Endothelial cell of umbilical vein (primary cell): Measurements from ENCODE around the gene HIVEP3. TPM values are rescaled to one million over a fixed set of nuclear protein-coding genes. Genes with fewer than 3 reads are reported as not detected.

Source experiments
- BruUV-seq: library from RNA; stranded (reverse); fragments of 400-500 nt; replicated peaks from 2 replicates; lab custom pipeline; 2021; lab: Mats Ljungman, UMichigan
- CTCF ChIA-PET: fragments of 300-600, 350-600 bp; sonication (Branson Sonifier 250); formaldehyde crosslinking; loops from one replicate; lab custom pipeline; 2021; ENCODE audit warnings: antibody characterized with exemption, inconsistent platforms; lab: Charles Lee
- POLR2A ChIA-PET: fragments of 300-600, 350-600 bp; sonication (Branson Sonifier 250); formaldehyde crosslinking; loops from one replicate; lab custom pipeline; 2021; ENCODE audit warnings: antibody characterized with exemption, inconsistent platforms; lab: Charles Lee
- DNase-seq: peaks from one replicate; pipeline ENCODE4 v3.0.0-alpha.2; 2011; ENCODE audit warnings: low read depth, low spot score
- FAIRE-seq: peaks from 2 replicates; lab custom pipeline; 2011; peaks lifted over from hg19 to GRCh38; lab: Jason Lieb, UNC
- H2AFZ ChIP-seq: 2 replicates; pipeline ENCODE4 v1.6.0; 2012; ENCODE audit warnings: low read depth, low read length, control low read depth, inconsistent platforms
- H3K27ac ChIP-seq: 2 replicates; pipeline ENCODE4 v1.5.1; 2011; ENCODE audit warnings: low read depth, mild to moderate bottlenecking, control low read depth, low read length, moderate library complexity; ENCODE audit not compliant: insufficient read depth
- H3K27me3 ChIP-seq, 2 experiments: 2 replicates each; pipeline versions ENCODE4 v1.6.0 to v1.6.1; 2011; ENCODE audit warnings: low read length in 2 of 2, mixed read lengths in 1 of 2; ENCODE audit not compliant: control insufficient read depth in 2 of 2, insufficient read depth in 2 of 2
- H3K36me3 ChIP-seq, 2 experiments: 2 replicates in 1 of 2; 3 replicates in 1 of 2; pipeline ENCODE4 v1.5.1; 2011; ENCODE audit warnings: low read length in 2 of 2, mild to moderate bottlenecking in 1 of 2, moderate library complexity in 1 of 2; ENCODE audit not compliant: control insufficient read depth in 2 of 2, insufficient read depth in 2 of 2; ENCODE audit errors: extremely low read depth in 1 of 2
- H3K4me1 ChIP-seq: 3 replicates; pipeline ENCODE4 v1.5.1; 2011; ENCODE audit warnings: mild to moderate bottlenecking, low read length; ENCODE audit not compliant: control insufficient read depth, insufficient read depth; ENCODE audit errors: extremely low read depth
- H3K4me2 ChIP-seq: 2 replicates; pipeline ENCODE4 v1.6.1; 2011; ENCODE audit warnings: low read length, control low read depth, mixed read lengths; ENCODE audit not compliant: insufficient read depth
- H3K4me3 ChIP-seq, 3 experiments: fragments of 200-600 bp in 1 of 3; sonication (generic), shearing (Covaris generic) in 1 of 3; replicated peaks in 1 of 3; 2 replicates each; pipeline ENCODE4 v1.5.1; 2011 to 2016; ENCODE audit warnings: control low read depth in 3 of 3, low read length in 3 of 3, mild to moderate bottlenecking in 2 of 3, inconsistent platforms in 1 of 3, low read depth in 1 of 3, moderate library complexity in 1 of 3; ENCODE audit not compliant: insufficient read depth in 1 of 3
- H3K79me2 ChIP-seq: 2 replicates; pipeline ENCODE4 v1.6.0; 2012; ENCODE audit warnings: low read length, inconsistent platforms; ENCODE audit not compliant: control insufficient read depth, insufficient read depth
- H3K9ac ChIP-seq: replicated peaks from 2 replicates; pipeline ENCODE3; 2011; ENCODE audit warnings: low read length, control low read depth; ENCODE audit not compliant: insufficient read depth; ENCODE audit errors: extremely low read depth
- H3K9me1 ChIP-seq: replicated peaks from 3 replicates; pipeline ENCODE4 v1.6.0; 2011; ENCODE audit warnings: mild to moderate bottlenecking, low read length; ENCODE audit not compliant: control insufficient read depth, insufficient read depth; ENCODE audit errors: extremely low read depth
- H3K9me3 ChIP-seq: replicated peaks from 2 replicates; pipeline ENCODE4 v1.5.1; 2012; ENCODE audit warnings: low read length, inconsistent platforms; ENCODE audit not compliant: control insufficient read depth, insufficient read depth
- H4K20me1 ChIP-seq: replicated peaks from 2 replicates; pipeline ENCODE3; 2011; ENCODE audit warnings: mild to moderate bottlenecking, low read length; ENCODE audit not compliant: control insufficient read depth, insufficient read depth; ENCODE audit errors: extremely low read depth
- CTCF ChIP-seq, 2 donors: IDR thresholded peaks; 1 replicate in 1 of 2; 2 replicates in 1 of 2; pipeline ENCODE4 v1.5.1; 2011; ENCODE audit warnings: low read length in 2 of 2, mild to moderate bottlenecking in 2 of 2, moderate library complexity in 2 of 2, control low read depth in 1 of 2, inconsistent platforms in 1 of 2, low read depth in 1 of 2; ENCODE audit not compliant: insufficient read depth in 1 of 2; ENCODE audit errors: extremely low read depth in 1 of 2
- EZH2 ChIP-seq: IDR thresholded peaks from 2 replicates; pipeline ENCODE4 v1.6.1; 2012; ENCODE audit warnings: borderline replicate concordance, low read depth, mild to moderate bottlenecking, moderate library complexity, low read length, inconsistent platforms; ENCODE audit not compliant: severe bottlenecking
- FOS ChIP-seq: IDR thresholded peaks from 2 replicates; pipeline ENCODE4 v1.6.1; 2011; ENCODE audit warnings: mild to moderate bottlenecking, low read length, moderate library complexity, borderline replicate concordance; ENCODE audit not compliant: insufficient read depth
- GATA2 ChIP-seq: IDR thresholded peaks from 2 replicates; pipeline ENCODE4 v1.7.0; 2011; ENCODE audit warnings: low read depth, mild to moderate bottlenecking, moderate library complexity, mixed read lengths, low read length; ENCODE audit not compliant: insufficient read length, insufficient read depth
- JUN ChIP-seq: IDR thresholded peaks from 2 replicates; pipeline ENCODE4 v1.6.1; 2011; ENCODE audit warnings: borderline replicate concordance, low read depth; ENCODE audit not compliant: insufficient read length, insufficient read depth
- MAX ChIP-seq: IDR thresholded peaks from 2 replicates; pipeline ENCODE4 v1.6.1; 2011; ENCODE audit not compliant: insufficient read depth, insufficient read length
- MYC ChIP-seq: IDR thresholded peaks from one replicate; pipeline ENCODE4 v1.6.1; 2011; ENCODE audit warnings: mild to moderate bottlenecking, low read depth, low read length
- POLR2A ChIP-seq: IDR thresholded peaks from 2 replicates; pipeline ENCODE4 v1.6.1; 2012; ENCODE audit warnings: low read depth, mild to moderate bottlenecking, control low read depth, low read length
- POLR2AphosphoS5 ChIP-seq: IDR thresholded peaks from 2 replicates; pipeline ENCODE4 v1.6.1; 2012; ENCODE audit warnings: low read depth, mild to moderate bottlenecking, control low read depth, low read length, moderate library complexity; ENCODE audit not compliant: insufficient read depth
- dilution Hi-C: fragments of 300-500 bp; cut with MboI; formaldehyde crosslinking; loops from one replicate; pipeline ENCODE4 v1.15.0; 2019; ENCODE audit warnings: low sequenced_read_pairs; ENCODE audit not compliant: extremely low pct_ligation_motif_present
- intact Hi-C: fragments of 100-400 bp; cut with micrococcal nuclease; formaldehyde crosslinking; loops from one replicate; pipeline ENCODE4 v1.10.0; 2022
- polyA plus RNA-seq, 4 experiments: library from polyadenylated mRNA; depleted of rRNA in 3 of 4; stranded (reverse) in 3 of 4; unstranded in 1 of 4; fragments of >200 nt; gene quantifications; 2 replicates each; pipeline versions ENCODE4 v1.2.1 to v1.2.3, GENCODE V29; 2011 to 2012; ENCODE audit warnings: missing spikeins in 1 of 4
- total RNA-seq: library from RNA; stranded (reverse); gene quantifications from 2 replicates; pipeline ENCODE4 v1.2.3, GENCODE V29; 2021

The HIVEP3 gene
- total and polyA plus RNA-seq, 2 donors (not counting 3 experiments of a cell fraction or from before 2014, with no cell fraction given), result 3.4 to 4.0 TPM

GRCh38 chr1:41788427-41788826 lies 130.3 kb downstream of the HIVEP3 start:
- no peaks in the 10 kb centered on the region for H3K27me3 ChIP-seq
- dilution Hi-C loops (no loop called here), intact Hi-C loops (no loop called here)
- FAIRE-seq, result no peak
- no peak overlapping the region for H2AFZ ChIP-seq
- DNase-seq, result no peak
- POLR2A ChIA-PET, result no interaction called here
- H3K79me2 ChIP-seq, result no peaks in the 10 kb centered on the region
- no peaks in the 10 kb centered on the region for H3K9me3 ChIP-seq
- BruUV-seq, result no TSS peak
- no peak overlapping the region for H3K4me3 ChIP-seq
- CTCF ChIA-PET, result interaction anchor here (1.4 to 2.1 kb wide), 2 partner anchors 11 to 214 kb away, joined by 3 to 9 read pairs; no protein-coding TSS in a partner anchor
- H3K36me3 ChIP-seq, result no peaks in the 10 kb centered on the region
- H3K9me1 ChIP-seq, result no peaks in the 10 kb centered on the region
- H3K9ac ChIP-seq, result no peak overlapping the region
- TF ChIP-seq CTCF (IDR thresholded peaks at IDR 0.05; ENCODE audit: extremely low read depth in 1 of 2, insufficient read depth in 1 of 2, low read depth in 1 of 2, low read length in 2 of 2), result no peak
- TF ChIP-seq JUN, result no peak
- TF ChIP-seq GATA2, result no peak
- TF ChIP-seq POLR2A, result no peak
- TF ChIP-seq MYC, result no peak
- TF ChIP-seq FOS, result no peak
- no peak for TF ChIP-seq EZH2
- no peak for TF ChIP-seq MAX
- TF ChIP-seq POLR2AphosphoS5, result no peak
- H3K4me1 ChIP-seq, result peaks cover 2% of the 10 kb centered on the region
- no peaks in the 10 kb centered on the region for H4K20me1 ChIP-seq
- H3K27ac ChIP-seq, result no peak overlapping the region
- H3K4me2 ChIP-seq, result no peak overlapping the region
